Stimulated activated naive CD4-positive, alpha-beta T cell (primary cell): ENCODE measurements around the gene FHIT.
"Not testable (repeated sequence)": the region's sequence is repeated elsewhere in the genome, so short reads cannot be mapped to it uniquely, and the experiment has no call there.

Experiments
- DNase-seq, 6 experiments: peaks; one replicate each; lab custom pipeline; 2025; lab: John Stamatoyannopoulos, UW

Gene FHIT

GRCh38 chr3:59935025-59935424 is 1316.2 kb downstream of the FHIT start:
- DNase-seq, result no peak

- DNase-seq, result not testable (repeated sequence)
These were observed 1316.7 kb downstream of the FHIT start for GRCh38 chr3:59934560-59934959.

GRCh38 chr3:59930170-59930569 is 1321.1 kb downstream of the FHIT start:
- no peak for DNase-seq

DNA sequence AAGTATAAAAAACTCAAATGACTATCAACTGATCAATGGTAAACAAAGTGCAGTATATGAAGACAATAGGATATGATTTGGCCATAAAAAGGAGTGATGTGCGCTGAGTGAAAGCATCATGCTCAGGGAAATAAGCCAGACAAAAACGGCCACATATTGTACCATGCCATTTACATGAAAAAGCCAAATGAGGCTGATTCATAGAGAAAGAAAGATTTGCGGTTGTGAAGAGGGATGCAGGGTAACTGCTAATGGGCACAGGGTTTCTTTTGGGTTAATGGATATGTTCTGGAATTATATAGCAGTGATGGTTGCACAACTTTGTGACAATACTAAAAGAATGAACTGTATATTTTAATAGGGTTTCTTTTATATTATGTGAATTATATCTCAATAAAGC is 1324.2 kb downstream of the FHIT start:
- DNase-seq, result no peak

GRCh38 chr3:59925946-59926345 is 1325.3 kb downstream of the FHIT start:
- DNase-seq, result no peak

DNA sequence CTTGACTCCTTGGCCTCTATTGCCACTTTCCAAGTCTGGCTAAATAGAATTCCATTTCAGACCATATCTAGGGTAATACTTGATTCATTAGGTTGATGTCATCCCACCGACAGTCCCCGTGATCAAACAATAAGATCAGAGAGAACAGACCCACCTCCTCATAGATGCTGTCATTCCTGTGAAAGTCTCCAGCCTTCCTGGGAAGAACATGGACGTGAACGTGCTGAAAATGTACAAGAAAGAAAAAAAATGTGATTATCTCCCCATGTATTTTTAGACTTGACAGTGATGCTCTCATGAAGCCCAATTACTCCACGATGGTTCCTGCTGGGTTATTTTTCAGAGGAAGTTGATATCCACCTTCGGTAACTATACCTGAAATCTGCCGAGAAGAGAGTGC is 1329.1 kb downstream of the FHIT start:
- DNase-seq, result no peak

DNA sequence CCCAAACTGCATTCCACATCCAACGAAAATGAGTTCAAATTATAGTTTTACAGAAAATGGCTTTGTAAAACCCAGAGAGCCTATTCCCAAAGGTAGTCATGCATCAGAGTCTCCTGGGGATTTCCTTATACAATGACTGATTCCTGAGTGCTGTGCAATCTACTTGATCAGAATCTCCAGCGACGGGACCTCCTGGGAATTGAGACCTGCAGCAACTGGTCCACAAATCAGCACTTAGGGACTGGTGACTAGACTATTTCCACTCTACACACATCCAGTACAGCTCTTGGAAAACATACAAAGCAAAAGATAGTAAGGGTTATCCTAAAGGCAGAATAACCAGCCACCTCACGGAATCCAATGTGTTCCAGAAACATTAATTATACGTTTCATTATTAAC is 1330.4 kb downstream of the FHIT start:
- DNase-seq, result no peak

GRCh38 chr3:59919586-59919985 is 1331.7 kb downstream of the FHIT start:
- DNase-seq, result no peak

- DNase-seq, result no peak
These were observed 1337.0 kb downstream of the FHIT start for GRCh38 chr3:59914251-59914650.

- DNase-seq, result no peak
These were observed 1337.6 kb downstream of the FHIT start for GRCh38 chr3:59913645-59914044.

DNA sequence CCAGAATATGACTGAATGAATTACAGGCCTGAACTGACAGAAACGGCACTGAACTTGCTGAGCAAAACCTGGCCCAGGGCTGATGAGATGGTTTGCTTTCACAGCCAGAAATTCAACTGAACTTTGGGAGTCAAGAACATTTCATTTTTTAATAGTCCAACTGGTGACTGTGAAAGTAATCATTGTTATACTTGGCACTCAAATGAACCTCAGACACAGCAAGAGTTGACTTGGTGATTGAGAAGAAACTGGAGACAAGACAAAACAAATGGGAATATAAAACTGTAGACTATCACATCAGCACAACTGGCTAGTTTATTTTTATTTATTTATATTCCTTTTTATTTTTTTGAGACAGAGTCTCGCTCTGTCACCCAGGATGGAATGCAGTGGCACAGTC is 1342.6 kb downstream of the FHIT start:
- no peak for DNase-seq

GRCh38 chr3:59908280-59908679 is 1343.0 kb downstream of the FHIT start:
- DNase-seq, result no peak

DNA sequence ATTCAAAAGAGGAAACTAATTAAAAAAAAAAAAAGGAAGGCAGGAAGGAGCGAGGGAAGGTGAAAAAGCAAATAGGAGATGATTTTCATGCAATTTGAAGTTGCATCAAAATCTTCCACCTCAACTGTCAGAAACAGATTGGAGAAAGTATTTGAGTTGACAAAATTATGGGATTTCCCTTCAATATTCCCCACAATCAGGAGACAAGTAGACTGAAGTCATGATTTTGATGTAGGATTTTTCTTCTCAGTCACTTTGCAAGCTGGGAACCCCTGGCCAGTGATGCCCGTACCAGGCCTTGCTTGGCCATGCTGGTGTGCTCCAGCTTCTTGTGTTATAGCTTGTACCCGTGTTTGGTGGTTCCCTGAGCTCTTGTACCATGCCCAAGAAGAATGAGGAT is 1347.0 kb downstream of the FHIT start:
- no peak for DNase-seq

- DNase-seq, result no peak
These were observed 1352.2 kb downstream of the FHIT start for GRCh38 chr3:59899061-59899460.

- peak in 1 of 6 experiments; percentile 24 for DNase-seq
These were observed 1355.3 kb downstream of the FHIT start for GRCh38 chr3:59895972-59896371.

GRCh38 chr3:59894425-59895121 is 1356.7 kb downstream of the FHIT start:
- no peak for DNase-seq

DNA sequence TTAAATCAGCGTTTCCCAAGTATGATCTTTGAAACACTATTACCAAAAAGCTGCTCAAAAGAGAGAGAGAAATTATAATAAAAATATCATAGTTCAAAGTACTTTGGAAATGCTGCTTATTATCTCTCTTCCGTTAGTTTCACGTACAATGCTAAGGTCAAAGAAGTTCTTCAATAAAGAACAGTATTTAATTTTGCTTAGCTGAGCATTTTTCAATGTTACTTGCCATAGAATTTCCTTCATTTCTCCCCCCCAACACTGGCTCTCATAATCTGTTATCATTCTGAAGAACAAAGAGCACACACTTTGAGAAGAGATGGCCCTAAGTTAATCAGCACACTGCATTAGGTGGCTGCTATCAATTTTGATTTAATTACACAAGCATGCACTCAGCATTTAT is 1360.6 kb downstream of the FHIT start:
- no peak for DNase-seq

DNA sequence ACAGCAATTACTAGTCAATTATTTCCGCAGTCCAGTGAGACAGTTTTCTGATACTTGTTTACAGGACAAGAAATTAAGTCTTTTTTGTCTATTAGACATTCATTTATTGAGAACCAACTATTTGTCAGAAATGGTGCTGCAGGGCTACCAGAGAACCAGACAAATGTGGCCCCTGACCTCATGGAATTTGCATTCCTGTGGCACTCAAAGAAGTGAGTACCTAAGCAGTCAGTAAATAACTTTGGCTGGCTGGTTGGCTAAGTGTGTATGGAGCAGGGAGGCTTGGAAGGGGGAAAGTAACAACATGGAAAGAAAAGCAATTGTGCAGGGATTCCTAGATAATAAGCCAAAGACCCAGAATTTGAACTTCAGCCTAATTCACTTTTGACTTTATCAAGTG is 1364.5 kb downstream of the FHIT start:
- DNase-seq, result no peak

DNA sequence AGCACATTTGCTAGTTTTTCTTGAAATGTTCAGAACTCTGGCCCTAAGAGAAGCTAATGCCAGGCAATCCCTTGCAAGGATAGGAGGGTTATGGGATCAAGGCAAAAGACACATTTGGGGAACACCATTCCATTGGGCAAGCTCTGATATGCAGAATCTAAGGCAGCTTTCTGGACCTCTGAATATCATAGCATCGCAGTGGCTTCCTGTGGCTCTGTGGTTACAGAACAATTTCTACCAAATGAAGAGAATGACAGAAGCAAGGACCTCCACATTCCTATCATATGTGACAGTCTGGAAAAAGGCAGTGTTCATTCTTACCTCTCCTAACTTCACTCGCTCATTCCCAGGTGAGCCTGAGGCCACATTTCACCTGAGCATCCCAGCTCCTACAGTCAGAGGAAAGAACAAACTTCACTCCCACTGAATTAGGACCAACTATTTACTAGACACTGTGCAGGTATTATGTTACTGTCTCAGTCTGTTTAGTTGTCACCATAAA is 1365.3 kb downstream of the FHIT start:
- peak in 1 of 6 experiments; percentile 35 for DNase-seq

- DNase-seq, result no peak
These were observed 1366.2 kb downstream of the FHIT start for GRCh38 chr3:59885101-59885500.

DNA sequence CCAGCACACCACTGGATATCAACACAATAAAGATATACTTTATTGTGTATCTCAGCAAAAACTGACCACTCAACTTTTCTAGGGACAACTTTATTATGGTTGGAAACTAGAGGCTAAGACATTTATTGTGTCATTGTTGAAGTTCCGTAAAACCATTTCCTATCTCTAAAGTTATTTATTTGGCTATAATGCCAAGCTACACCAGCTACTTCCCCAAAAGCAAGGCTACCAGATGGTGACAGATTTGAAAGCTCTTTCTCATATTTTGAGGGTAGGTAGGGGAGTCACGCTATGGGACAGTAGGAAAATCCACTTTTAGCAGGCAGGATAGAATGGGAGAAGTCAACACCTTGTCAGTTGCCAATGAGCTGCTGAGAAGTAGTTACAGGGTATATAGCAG is 1366.8 kb downstream of the FHIT start:
- no peak for DNase-seq

DNA sequence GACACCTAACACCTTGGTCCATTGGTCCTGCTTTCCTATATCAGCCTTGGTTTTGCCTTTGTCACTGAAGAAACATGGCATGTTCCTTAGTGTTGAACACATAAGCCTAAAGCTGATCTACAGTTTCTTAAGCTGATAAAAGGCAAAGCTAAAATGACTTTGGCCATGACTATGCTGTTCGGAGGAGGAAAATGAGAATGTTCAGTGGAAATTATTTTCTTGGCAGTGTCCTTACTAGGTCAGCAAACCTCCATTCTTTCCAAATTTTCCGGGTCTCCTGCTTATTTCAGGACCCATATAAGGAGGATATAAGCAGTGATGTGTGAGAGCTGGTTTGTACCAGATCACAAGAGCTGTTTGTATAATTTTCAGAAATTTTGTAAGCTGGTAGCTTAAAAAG is 1368.5 kb downstream of the FHIT start:
- DNase-seq, result no peak

DNA sequence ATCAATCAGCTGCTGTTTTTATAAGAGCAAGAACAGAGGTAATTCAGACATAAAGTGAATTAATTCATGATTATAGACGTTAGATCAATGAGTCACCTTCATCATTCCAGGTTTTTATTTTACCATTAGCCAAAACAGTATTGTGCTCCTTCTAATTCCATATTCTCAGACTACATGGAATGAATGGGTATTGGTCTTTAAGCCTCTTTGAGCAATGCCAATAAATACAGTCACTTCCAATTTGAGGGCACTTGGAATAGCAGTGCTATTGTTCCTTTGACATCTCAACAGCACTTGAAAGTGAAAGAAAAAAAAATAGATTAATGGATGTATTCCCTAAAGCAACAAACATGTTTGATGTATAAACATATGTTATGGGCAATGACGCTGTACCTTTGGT is 1370.5 kb downstream of the FHIT start:
- no peak for DNase-seq

- no peak for DNase-seq
These were observed 1372.1 kb downstream of the FHIT start for GRCh38 chr3:59879031-59879581.
